Subcutaneous abdominal adipose tissue (tissue), 5 donors: Measurements from ENCODE around the gene ZNF605.
"Not testable (repeated sequence)": the region's sequence is repeated elsewhere in the genome, so short reads cannot be mapped to it uniquely, and the experiment has no call there.

Experiments used
- H3K27ac ChIP-seq: one replicate; pipeline ENCODE4 v1.7.0; 2013; ENCODE audit warnings: low read depth, mild to moderate bottlenecking, inconsistent platforms, low read length, moderate library complexity
- H3K27me3 ChIP-seq, 5 donors: one replicate each; pipeline ENCODE4 v1.7.0; 2013; ENCODE audit warnings: low read length in 5 of 5, inconsistent platforms in 1 of 5; ENCODE audit not compliant: control insufficient read depth in 5 of 5, insufficient read depth in 4 of 5
- H3K36me3 ChIP-seq, 5 donors: one replicate each; pipeline ENCODE4 v1.7.0; 2013; ENCODE audit warnings: low read length in 5 of 5; ENCODE audit not compliant: control insufficient read depth in 5 of 5, insufficient read depth in 5 of 5
- H3K4me1 ChIP-seq, 5 donors: one replicate each; pipeline ENCODE4 v1.7.0; 2013; ENCODE audit warnings: low read length in 5 of 5, mild to moderate bottlenecking in 3 of 5, moderate library complexity in 1 of 5; ENCODE audit not compliant: control insufficient read depth in 5 of 5, insufficient read depth in 5 of 5
- H3K4me3 ChIP-seq, 5 donors: one replicate each; pipeline ENCODE4 v1.7.0; 2013; ENCODE audit warnings: low read length in 5 of 5, low read depth in 1 of 5
- H3K9ac ChIP-seq, 5 donors: one replicate each; pipeline ENCODE4 v1.7.0; 2013; ENCODE audit warnings: low read length in 5 of 5, mild to moderate bottlenecking in 4 of 5, moderate library complexity in 3 of 5
- H3K9me3 ChIP-seq, 5 donors: one replicate each; pipeline ENCODE4 v1.7.0; 2013; ENCODE audit warnings: low read length in 5 of 5; ENCODE audit not compliant: control insufficient read depth in 5 of 5
- donor health status: healthy.
- donor health status: healthy.
- donor health status: healthy.
- donor health status: healthy.
- donor health status: healthy.

The ZNF605 gene

DNA sequence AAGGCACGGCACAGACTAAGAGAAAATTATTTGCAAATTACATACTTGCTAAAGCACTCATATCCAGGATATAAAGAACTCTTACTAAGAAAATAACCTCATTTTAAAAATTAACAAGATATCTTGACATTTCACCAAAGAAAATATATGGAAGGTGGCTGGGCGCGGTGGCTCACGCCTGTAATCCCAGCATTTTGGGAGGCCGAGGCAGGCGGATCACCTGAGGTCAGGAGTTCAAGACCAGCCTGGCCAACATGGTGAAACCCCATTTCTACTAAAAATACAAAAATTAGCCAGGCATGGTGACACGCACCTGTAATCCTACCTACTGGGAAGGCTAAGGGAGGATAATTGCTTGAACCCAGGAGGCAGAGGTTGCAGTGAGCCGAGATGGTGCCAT is 19.2 kb downstream of the ZNF605 start:
- H3K4me1 ChIP-seq, result not testable (repeated sequence)
- H3K9me3 ChIP-seq, result peaks cover 39 to 80% (median 69%) of the 10 kb centered on the region in 5 donors
- peaks cover 10 to 33% (median 23%) of the 10 kb centered on the region in 5 donors for H3K36me3 ChIP-seq

DNA sequence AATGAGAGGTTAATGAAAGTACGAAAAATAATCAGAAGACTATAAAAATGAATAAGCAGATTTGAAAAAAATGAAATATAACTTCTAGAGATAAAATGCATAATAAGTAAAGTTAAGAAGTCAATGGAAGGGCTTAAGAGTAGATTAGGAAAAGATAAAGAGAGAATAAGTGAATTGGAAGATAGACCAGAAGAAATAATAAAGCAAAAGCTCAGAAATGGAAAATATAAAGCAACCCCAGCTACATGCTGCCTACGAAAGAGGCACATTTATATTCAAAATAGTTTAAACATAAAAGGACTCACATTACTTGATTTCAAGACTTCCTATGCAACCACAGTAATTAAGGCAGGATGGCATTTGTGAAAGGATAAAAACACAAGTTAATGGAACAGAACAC is 19.9 kb downstream of the ZNF605 start:
- H3K27ac ChIP-seq, result no peak overlapping the region
- no peak overlapping the region for H3K9ac ChIP-seq
- no peak overlapping the region for H3K4me3 ChIP-seq
- no peaks in the 10 kb centered on the region for H3K27me3 ChIP-seq
- peaks cover 43 to 80% (median 69%) of the 10 kb centered on the region in 5 donors for H3K9me3 ChIP-seq
- H3K36me3 ChIP-seq, result peaks cover 15 to 33% (median 25%) of the 10 kb centered on the region in 5 donors
- H3K4me1 ChIP-seq, result no peaks in the 10 kb centered on the region

More for the DNA sequence above, 19.2 kb downstream of the ZNF605 start:
- not testable (repeated sequence) for H3K27me3 ChIP-seq, H3K9ac ChIP-seq, H3K27ac ChIP-seq
- H3K4me3 ChIP-seq, result peak overlapping the region in 1 of 5 donors; percentile 44

- no peaks in the 10 kb centered on the region for H3K27me3 ChIP-seq
- peaks cover 85 to 97% (median 96%) of the 10 kb centered on the region in 5 donors for H3K9me3 ChIP-seq
- H3K4me3 ChIP-seq, result peak overlapping the region; percentile 37 to 73 (median 60)
- H3K27ac ChIP-seq, result no peak overlapping the region
- H3K36me3 ChIP-seq, result peaks cover 19 to 44% (median 36%) of the 10 kb centered on the region in 5 donors
- H3K9ac ChIP-seq, result no peak overlapping the region
- no peaks in the 10 kb centered on the region for H3K4me1 ChIP-seq
Measured at GRCh38 chr12:132926415-132926833, 29.7 kb downstream of the ZNF605 start.

DNA sequence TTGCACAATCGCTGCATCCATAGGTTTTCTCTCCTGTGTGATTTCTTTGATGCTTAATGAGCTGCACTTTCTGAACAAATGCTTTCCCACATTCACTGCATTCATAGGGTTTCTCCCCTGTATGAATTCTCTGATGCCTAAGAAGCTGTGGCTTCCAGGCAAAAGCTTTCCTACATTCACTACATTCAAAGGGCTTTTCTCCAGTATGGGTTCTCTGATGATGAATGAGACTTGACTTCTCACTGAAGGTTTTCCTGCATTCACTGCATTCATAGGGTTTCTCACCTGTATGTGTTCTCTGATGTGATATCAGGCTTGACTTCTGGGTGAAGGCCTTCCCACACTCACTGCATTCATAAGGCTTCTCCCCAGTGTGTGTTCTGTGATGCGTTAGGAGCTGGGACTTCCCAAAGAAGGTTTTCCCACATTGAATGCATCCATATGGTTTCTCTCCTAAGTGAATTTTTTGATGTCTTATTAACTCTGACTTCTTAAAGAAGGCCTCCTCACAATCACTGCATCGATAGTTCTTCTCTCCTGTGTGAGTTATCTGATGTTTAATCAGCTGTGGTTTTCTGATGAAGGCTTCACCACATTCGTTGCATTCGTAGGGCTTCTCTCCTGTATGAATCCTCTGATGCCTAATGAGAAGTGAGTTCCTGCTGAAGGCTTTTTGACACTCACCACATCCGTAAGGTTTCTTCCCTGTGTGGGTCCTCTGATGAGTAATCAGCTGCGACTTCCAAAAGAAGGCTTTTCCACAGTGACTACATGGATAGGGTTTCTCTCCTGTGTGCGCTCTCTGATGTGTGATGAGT is 30.3 kb downstream of the ZNF605 start:
- peaks cover 84 to 97% (median 96%) of the 10 kb centered on the region in 5 donors for H3K9me3 ChIP-seq
- H3K4me1 ChIP-seq, result no peaks in the 10 kb centered on the region
- no peak overlapping the region for H3K27ac ChIP-seq
- H3K4me3 ChIP-seq, result peak overlapping the region; percentile 37 to 73 (median 60)
- no peak overlapping the region for H3K9ac ChIP-seq
- H3K27me3 ChIP-seq, result no peaks in the 10 kb centered on the region
- H3K36me3 ChIP-seq, result peaks cover 16 to 40% (median 31%) of the 10 kb centered on the region in 5 donors

DNA sequence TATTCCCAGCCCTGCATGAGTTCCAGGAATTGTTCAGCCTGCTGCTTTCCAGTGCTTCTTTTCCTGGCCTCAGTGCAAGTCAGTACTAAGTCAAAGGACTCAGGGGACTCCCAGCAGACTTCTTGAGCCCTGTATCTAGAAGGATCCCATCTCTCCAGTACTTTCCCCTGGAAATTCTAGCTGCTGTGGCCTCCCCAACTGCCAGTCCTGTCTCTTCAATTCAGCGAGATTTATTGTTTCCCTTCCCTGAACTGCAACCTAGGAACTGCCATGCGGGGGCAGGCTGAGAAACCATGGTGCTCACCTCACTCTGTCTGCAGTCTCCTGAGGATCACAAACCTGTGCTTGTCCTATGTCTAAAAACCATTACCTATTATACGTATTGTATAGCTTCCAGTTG is 31.8 kb downstream of the ZNF605 start:
- H3K27ac ChIP-seq, result no peak overlapping the region
- peaks cover 8 to 28% (median 26%) of the 10 kb centered on the region in 5 donors for H3K36me3 ChIP-seq
- H3K4me3 ChIP-seq, result peak overlapping the region; percentile 37 to 73 (median 60)
- no peaks in the 10 kb centered on the region for H3K4me1 ChIP-seq
- no peaks in the 10 kb centered on the region for H3K27me3 ChIP-seq
- peaks cover 80 to 98% (median 95%) of the 10 kb centered on the region in 5 donors for H3K9me3 ChIP-seq
- no peak overlapping the region for H3K9ac ChIP-seq

GRCh38 chr12:132923356-132923909 is 32.7 kb downstream of the ZNF605 start:
- no peak overlapping the region for H3K27ac ChIP-seq
- H3K9ac ChIP-seq, result no peak overlapping the region
- peaks cover 5 to 27% (median 17%) of the 10 kb centered on the region in 5 donors for H3K36me3 ChIP-seq
- no peaks in the 10 kb centered on the region for H3K4me1 ChIP-seq
- peaks cover 76 to 97% (median 93%) of the 10 kb centered on the region in 5 donors for H3K9me3 ChIP-seq
- H3K27me3 ChIP-seq, result no peaks in the 10 kb centered on the region
- H3K4me3 ChIP-seq, result peak overlapping the region in 4 of 5 donors; percentile 25 to 73 (median 60)

GRCh38 chr12:132922676-132923075 is 33.4 kb downstream of the ZNF605 start:
- no peak overlapping the region for H3K27ac ChIP-seq
- no peaks in the 10 kb centered on the region for H3K4me1 ChIP-seq
- peaks cover 3 to 25% (median 9%) of the 10 kb centered on the region in 5 donors for H3K36me3 ChIP-seq
- peak overlapping the region; percentile 16 to 58 (median 52) for H3K4me3 ChIP-seq
- no peak overlapping the region for H3K9ac ChIP-seq
- H3K9me3 ChIP-seq, result peaks cover 71 to 97% (median 94%) of the 10 kb centered on the region in 5 donors
- H3K27me3 ChIP-seq, result no peaks in the 10 kb centered on the region

DNA sequence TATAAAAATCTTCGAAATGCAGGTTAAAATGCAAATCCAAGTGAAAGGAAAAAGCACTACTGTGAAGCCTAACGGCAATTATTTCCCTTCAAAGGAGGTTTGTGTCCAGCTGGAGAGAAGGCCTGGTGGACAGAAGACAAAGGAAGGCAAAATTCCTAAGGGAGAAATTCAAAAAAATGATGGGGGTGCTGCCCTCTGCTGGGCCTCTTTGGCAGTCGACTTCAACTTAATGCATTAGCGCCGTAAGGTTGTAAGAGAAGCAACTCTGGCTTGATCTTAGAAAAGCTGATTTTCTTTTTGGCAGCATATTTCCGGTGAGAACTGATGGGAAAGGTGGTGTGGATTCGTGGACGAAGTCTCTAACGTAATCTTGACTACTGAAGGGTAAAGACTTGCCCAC is 34.4 kb downstream of the ZNF605 start:
- Histone ChIP-seq H3K9ac (no peak overlapping the region), H3K36me3 (peaks cover 3 to 22% (median 8%) of the 10 kb centered on the region in 5 donors), H3K9me3 (peaks cover 66 to 98% (median 95%) of the 10 kb centered on the region in 5 donors), H3K27ac (no peak overlapping the region), H3K27me3 (no peaks in the 10 kb centered on the region), H3K4me3 (peak overlapping the region; percentile 19 to 58 (median 52)), H3K4me1 (no peaks in the 10 kb centered on the region)

DNA sequence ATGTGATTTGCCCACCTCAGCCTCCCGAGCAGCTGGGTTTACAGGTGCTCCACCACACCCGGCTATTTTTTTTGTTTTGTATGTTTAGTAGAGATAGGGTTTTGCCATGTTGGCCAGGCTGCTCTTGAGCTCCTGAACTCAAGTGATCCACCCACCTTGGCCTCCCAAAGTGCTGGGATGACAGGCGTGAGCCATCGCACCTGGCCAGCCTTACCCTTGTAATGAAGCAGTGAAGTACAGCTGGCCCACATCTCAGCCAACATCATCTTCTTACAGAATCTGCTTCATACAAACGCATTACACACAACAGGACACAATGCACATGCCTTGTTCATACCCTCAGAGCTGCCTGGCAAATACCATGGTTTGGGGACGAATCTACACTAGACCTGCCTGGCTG is 37.4 kb downstream of the ZNF605 start:
- H3K4me3 ChIP-seq, result peak overlapping the region in 4 of 5 donors; percentile 29 to 54 (median 44)
- H3K4me1 ChIP-seq, result no peaks in the 10 kb centered on the region
- no peak overlapping the region for H3K27ac ChIP-seq
- H3K9ac ChIP-seq, result no peak overlapping the region
- no peaks in the 10 kb centered on the region for H3K27me3 ChIP-seq
- peaks cover 0 to 9% (median 0%) of the 10 kb centered on the region in 5 donors for H3K36me3 ChIP-seq
- H3K9me3 ChIP-seq, result peaks cover 46 to 96% (median 93%) of the 10 kb centered on the region in 5 donors

GRCh38 chr12:132909030-132909368 is 47.1 kb downstream of the ZNF605 start:
- peaks cover 0 to 6% (median 0%) of the 10 kb centered on the region in 5 donors for H3K36me3 ChIP-seq
- H3K9ac ChIP-seq, result peak overlapping the region in 3 of 5 donors; percentile 55 to 72 (median 68)
- peaks cover 6 to 66% (median 62%) of the 10 kb centered on the region in 5 donors for H3K9me3 ChIP-seq
- H3K4me1 ChIP-seq, result peaks cover 0 to 11% (median 8%) of the 10 kb centered on the region in 5 donors
- peaks cover 0 to 4% (median 0%) of the 10 kb centered on the region in 5 donors for H3K27me3 ChIP-seq
- peak overlapping the region; percentile 53 to 73 (median 72) for H3K4me3 ChIP-seq
- H3K27ac ChIP-seq, result peak overlapping the region; percentile 37
